ENCODE results near the gene MYO1E.

The MYO1E gene

DNA sequence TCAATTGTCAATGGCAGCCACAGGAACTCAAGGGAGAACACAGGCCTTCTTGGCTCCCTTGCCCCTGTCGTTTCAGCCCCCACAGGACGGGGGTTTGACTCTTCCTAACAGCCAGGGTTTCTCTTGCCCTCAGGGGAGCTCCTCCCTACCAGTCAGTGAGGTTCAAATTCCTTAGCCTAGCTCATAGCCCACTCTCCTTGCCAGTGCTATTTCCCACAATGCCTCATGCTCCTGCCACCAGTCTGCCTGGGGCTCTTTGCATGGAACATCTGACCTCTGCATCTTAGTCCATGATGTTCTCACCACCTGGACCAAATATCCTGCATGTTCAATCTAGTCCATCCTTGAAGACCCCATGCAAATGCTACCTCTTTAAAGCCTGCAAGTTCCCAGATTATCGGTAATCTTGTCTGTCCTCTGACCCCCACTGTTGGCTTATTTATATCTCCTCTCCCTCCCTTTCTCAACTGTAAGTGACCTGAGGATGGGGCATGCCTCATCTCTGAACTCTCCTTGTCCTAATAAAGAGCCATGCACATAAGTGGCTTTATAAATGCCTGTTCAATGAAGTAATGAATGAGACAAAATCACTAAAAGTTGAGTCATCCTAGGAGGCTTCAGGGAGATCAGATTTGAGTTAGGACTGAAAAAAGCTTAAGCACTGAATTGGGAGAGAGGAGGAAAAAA is 78.0 kb downstream of the MYO1E start:
- peaks cover 64% of the 10 kb centered on the region for H3K4me1 ChIP-seq (ENCODE audit: control insufficient read depth, insufficient read depth, low read length, unreplicated experiment)
- no peaks in the 10 kb centered on the region for H3K27me3 ChIP-seq (ENCODE audit: insufficient read depth, low read length)
- no peaks in the 10 kb centered on the region for H3K36me3 ChIP-seq (ENCODE audit: insufficient read depth, low read length)
- H3K4me3 ChIP-seq (ENCODE audit: low read depth, low read length), result peak overlapping the region; percentile 61
- no peak overlapping the region for H2AFZ ChIP-seq (ENCODE audit: low read length, unreplicated experiment)
- peak overlapping the region; percentile 98 for H3K27ac ChIP-seq (ENCODE audit: low read depth, low read length)
- peaks cover 67% of the 10 kb centered on the region for H3K79me2 ChIP-seq (ENCODE audit: control insufficient read depth, insufficient read depth, low read length, unreplicated experiment)

DNA sequence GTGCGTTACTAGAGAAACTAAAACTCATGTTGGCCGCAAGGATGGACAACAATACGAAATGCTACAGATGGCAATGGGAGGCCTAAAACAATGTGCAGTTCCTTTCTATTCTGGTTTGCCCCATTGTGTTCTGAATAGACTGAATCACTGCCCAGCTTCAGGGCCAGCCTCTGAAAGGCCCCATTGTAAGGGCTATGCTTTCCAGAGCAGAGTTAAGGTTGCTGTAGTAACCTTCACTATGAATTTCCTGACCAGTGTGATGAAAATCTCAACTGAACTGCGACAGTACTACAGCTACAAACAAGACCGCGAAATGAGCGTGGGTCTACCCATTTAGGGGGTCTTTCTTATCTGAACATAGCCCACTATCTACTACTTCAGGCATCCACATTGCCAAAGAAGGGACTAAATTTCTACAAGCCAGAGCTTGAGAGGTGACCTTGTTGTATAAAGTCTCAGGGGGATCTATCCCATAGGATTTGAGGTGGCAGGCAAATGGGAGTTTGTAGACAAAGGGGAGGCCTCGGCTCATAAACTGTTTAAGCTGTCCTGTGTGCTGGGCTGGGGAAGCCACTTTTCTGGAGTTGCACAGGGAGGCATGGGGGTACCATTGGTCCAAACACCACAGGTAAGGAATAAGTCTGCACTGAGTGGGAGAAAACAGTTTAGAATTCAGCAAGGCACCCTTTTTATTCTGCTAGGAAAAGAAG is 80.1 kb downstream of the MYO1E start:
- H3K4me3 ChIP-seq (ENCODE audit: low read depth, low read length), result no peak overlapping the region
- H3K36me3 ChIP-seq (ENCODE audit: insufficient read depth, low read length), result no peaks in the 10 kb centered on the region
- no peaks in the 10 kb centered on the region for H3K27me3 ChIP-seq (ENCODE audit: insufficient read depth, low read length)
- no peak overlapping the region for H3K27ac ChIP-seq (ENCODE audit: low read depth, low read length)
- H3K4me1 ChIP-seq (ENCODE audit: control insufficient read depth, insufficient read depth, low read length, unreplicated experiment), result peaks cover 49% of the 10 kb centered on the region
- peaks cover 54% of the 10 kb centered on the region for H3K79me2 ChIP-seq (ENCODE audit: control insufficient read depth, insufficient read depth, low read length, unreplicated experiment)
- no peak overlapping the region for H2AFZ ChIP-seq (ENCODE audit: low read length, unreplicated experiment)

- Histone ChIP-seq H3K4me1 (ENCODE audit: control insufficient read depth, insufficient read depth, low read length, unreplicated experiment) (peaks cover 43% of the 10 kb centered on the region), H3K4me3 (ENCODE audit: low read depth, low read length) (no peak overlapping the region), H2AFZ (ENCODE audit: low read length, unreplicated experiment) (no peak overlapping the region), H3K36me3 (ENCODE audit: insufficient read depth, low read length) (no peaks in the 10 kb centered on the region; the same call in 1 of the 2 replicates), H3K27me3 (ENCODE audit: insufficient read depth, low read length) (no peaks in the 10 kb centered on the region), H3K27ac (ENCODE audit: low read depth, low read length) (no peak overlapping the region), H3K79me2 (ENCODE audit: control insufficient read depth, insufficient read depth, low read length, unreplicated experiment) (peaks cover 66% of the 10 kb centered on the region)
Measured at GRCh38 chr15:59291213-59291549, 81.5 kb downstream of the MYO1E start.

GRCh38 chr15:59290295-59291212 is 82.1 kb downstream of the MYO1E start:
- Histone ChIP-seq H3K27me3 (ENCODE audit: insufficient read depth, low read length) (no peaks in the 10 kb centered on the region), H3K4me3 (ENCODE audit: low read depth, low read length) (no peak overlapping the region), H3K27ac (ENCODE audit: low read depth, low read length) (no peak overlapping the region), H3K4me1 (ENCODE audit: control insufficient read depth, insufficient read depth, low read length, unreplicated experiment) (peaks cover 38% of the 10 kb centered on the region), H3K36me3 (ENCODE audit: insufficient read depth, low read length) (no peaks in the 10 kb centered on the region; the same call in 1 of the 2 replicates), H3K79me2 (ENCODE audit: control insufficient read depth, insufficient read depth, low read length, unreplicated experiment) (peaks cover 72% of the 10 kb centered on the region), H2AFZ (ENCODE audit: low read length, unreplicated experiment) (no peak overlapping the region)

GRCh38 chr15:59289574-59289973 is 83.1 kb downstream of the MYO1E start:
- Histone ChIP-seq H2AFZ (ENCODE audit: low read length, unreplicated experiment) (no peak overlapping the region), H3K79me2 (ENCODE audit: control insufficient read depth, insufficient read depth, low read length, unreplicated experiment) (peaks cover 74% of the 10 kb centered on the region), H3K4me3 (ENCODE audit: low read depth, low read length) (no peak overlapping the region), H3K27me3 (ENCODE audit: insufficient read depth, low read length) (no peaks in the 10 kb centered on the region), H3K27ac (ENCODE audit: low read depth, low read length) (no peak overlapping the region), H3K36me3 (ENCODE audit: insufficient read depth, low read length) (no peaks in the 10 kb centered on the region; the same call in 1 of the 2 replicates), H3K4me1 (ENCODE audit: control insufficient read depth, insufficient read depth, low read length, unreplicated experiment) (peaks cover 33% of the 10 kb centered on the region)

DNA sequence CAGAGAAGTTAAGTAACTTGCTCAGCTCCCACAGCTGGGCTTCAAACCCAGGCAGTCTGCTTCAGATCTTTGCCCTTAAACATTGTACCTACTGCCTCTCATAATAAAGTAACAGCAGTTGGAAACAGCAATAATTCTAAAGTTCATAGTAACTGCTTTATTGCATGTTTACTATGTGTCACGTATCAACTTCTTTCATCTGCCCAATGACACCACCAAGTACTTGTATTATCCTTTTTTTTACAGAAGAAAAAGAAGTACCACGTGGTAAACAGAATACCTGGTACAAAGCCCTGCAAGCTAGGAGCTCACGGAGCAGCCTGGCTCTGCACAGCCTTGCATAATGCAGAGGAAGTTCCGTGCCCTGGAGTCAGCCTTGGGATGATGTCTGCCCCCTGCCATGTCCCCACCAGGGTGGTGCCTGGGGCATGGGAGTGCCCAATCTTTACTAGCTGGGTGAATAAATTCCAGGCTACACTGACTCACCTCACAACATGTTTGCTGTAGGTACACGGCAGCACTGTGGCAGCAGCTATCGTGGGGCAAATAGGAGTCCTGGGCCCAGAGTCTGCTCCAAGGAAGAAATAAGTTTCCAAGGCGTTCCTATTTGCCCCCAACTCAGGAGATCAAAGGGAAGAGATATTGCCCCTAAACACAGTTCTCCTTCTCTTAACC is 88.8 kb downstream of the MYO1E start:
- no peak overlapping the region for H3K4me3 ChIP-seq (ENCODE audit: low read depth, low read length)
- H3K4me1 ChIP-seq (ENCODE audit: control insufficient read depth, insufficient read depth, low read length, unreplicated experiment), result peaks cover 14% of the 10 kb centered on the region
- no peak overlapping the region for H2AFZ ChIP-seq (ENCODE audit: low read length, unreplicated experiment)
- H3K27me3 ChIP-seq (ENCODE audit: insufficient read depth, low read length), result no peaks in the 10 kb centered on the region
- H3K27ac ChIP-seq (ENCODE audit: low read depth, low read length), result peak overlapping the region; percentile 12; the same call in 1 of the 2 replicates
- H3K79me2 ChIP-seq (ENCODE audit: control insufficient read depth, insufficient read depth, low read length, unreplicated experiment), result peaks cover 55% of the 10 kb centered on the region
- H3K36me3 ChIP-seq (ENCODE audit: insufficient read depth, low read length), result no peaks in the 10 kb centered on the region; the same call in 1 of the 2 replicates

DNA sequence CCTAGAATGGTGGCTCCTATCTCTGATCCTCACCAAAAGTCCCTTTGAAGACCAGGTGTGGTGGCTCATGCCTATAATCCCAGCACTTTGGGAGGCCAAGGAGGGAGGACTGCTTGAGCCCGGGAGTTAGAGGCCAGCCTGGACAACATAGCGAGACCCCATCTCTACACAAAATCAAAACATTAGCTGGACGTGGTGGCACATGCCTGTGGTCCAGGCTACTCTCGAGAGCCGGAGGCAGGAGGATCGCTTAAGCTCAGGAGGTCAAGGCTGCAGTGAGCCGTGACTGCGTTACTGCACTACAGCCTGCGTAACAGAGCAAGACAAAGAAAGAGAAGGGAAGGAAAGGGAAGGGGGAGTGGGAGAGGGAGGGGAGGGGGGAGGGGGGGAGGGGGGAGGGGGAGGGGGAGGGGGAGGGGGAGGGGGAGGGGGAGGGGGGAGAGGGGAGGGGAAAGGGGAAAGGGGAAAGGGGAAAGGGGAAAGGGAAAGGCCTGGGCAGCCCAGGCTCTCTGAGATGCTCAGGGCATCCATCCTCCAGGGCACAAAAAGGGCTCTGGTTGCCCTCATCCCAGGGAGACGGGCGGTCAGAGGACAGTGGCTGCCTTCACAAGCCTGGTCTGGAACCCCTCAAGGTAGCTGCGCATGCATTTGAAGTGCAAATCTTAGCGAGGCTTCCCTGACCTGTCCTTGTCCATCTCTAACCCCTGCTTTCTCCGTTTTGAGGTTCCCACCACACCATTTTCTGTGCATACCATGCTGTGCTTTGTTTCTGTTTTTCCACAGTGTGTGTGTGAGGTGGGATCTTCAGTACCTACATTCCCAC is 89.9 kb downstream of the MYO1E start:
- H3K79me2 ChIP-seq (ENCODE audit: control insufficient read depth, insufficient read depth, low read length, unreplicated experiment), result peaks cover 61% of the 10 kb centered on the region
- H3K36me3 ChIP-seq (ENCODE audit: insufficient read depth, low read length), result no peaks in the 10 kb centered on the region; the same call in 1 of the 2 replicates
- H3K4me3 ChIP-seq (ENCODE audit: low read depth, low read length), result no peak overlapping the region
- H3K4me1 ChIP-seq (ENCODE audit: control insufficient read depth, insufficient read depth, low read length, unreplicated experiment), result peaks cover 14% of the 10 kb centered on the region
- peak overlapping the region; percentile 12; the same call in 1 of the 2 replicates for H3K27ac ChIP-seq (ENCODE audit: low read depth, low read length)
- H2AFZ ChIP-seq (ENCODE audit: low read length, unreplicated experiment), result no peak overlapping the region
- no peaks in the 10 kb centered on the region for H3K27me3 ChIP-seq (ENCODE audit: insufficient read depth, low read length)

- no peaks in the 10 kb centered on the region for H3K36me3 ChIP-seq (ENCODE audit: insufficient read depth, low read length)
- peaks cover 14% of the 10 kb centered on the region for H3K4me1 ChIP-seq (ENCODE audit: control insufficient read depth, insufficient read depth, low read length, unreplicated experiment)
- H3K27me3 ChIP-seq (ENCODE audit: insufficient read depth, low read length), result no peaks in the 10 kb centered on the region
- no peak overlapping the region for H3K4me3 ChIP-seq (ENCODE audit: low read depth, low read length)
- H3K79me2 ChIP-seq (ENCODE audit: control insufficient read depth, insufficient read depth, low read length, unreplicated experiment), result peaks cover 54% of the 10 kb centered on the region
- H2AFZ ChIP-seq (ENCODE audit: low read length, unreplicated experiment), result no peak overlapping the region
- H3K27ac ChIP-seq (ENCODE audit: low read depth, low read length), result no peak overlapping the region
Measured at GRCh38 chr15:59281699-59282098, 91.0 kb downstream of the MYO1E start.

GRCh38 chr15:59280855-59281254 is 91.8 kb downstream of the MYO1E start:
- H3K4me1 ChIP-seq (ENCODE audit: control insufficient read depth, insufficient read depth, low read length, unreplicated experiment), result peaks cover 14% of the 10 kb centered on the region
- no peaks in the 10 kb centered on the region for H3K27me3 ChIP-seq (ENCODE audit: insufficient read depth, low read length)
- peaks cover 54% of the 10 kb centered on the region for H3K79me2 ChIP-seq (ENCODE audit: control insufficient read depth, insufficient read depth, low read length, unreplicated experiment)
- no peak overlapping the region for H3K27ac ChIP-seq (ENCODE audit: low read depth, low read length)
- no peaks in the 10 kb centered on the region for H3K36me3 ChIP-seq (ENCODE audit: insufficient read depth, low read length)
- H2AFZ ChIP-seq (ENCODE audit: low read length, unreplicated experiment), result no peak overlapping the region
- no peak overlapping the region for H3K4me3 ChIP-seq (ENCODE audit: low read depth, low read length)
